K562 (cell line): Measurements from ENCODE around the gene TCOF1. TPM values are rescaled to one million over a fixed set of nuclear protein-coding genes. Genes with fewer than 3 reads are reported as not detected.

Experiments
- ATAC-seq: fragments of 200-7000 bp; cut with Tn5 transposase; 3 replicates; pipeline ENCODE4 v1.9.1; 2020; ENCODE audit warnings: moderate library complexity
- BruUV-seq: library from RNA; stranded (reverse); fragments of 400-500 nt; replicated peaks from 2 replicates; lab custom pipeline; 2021; lab: Mats Ljungman, UMichigan
- CTCF ChIA-PET: fragments of 300-600 bp; formaldehyde crosslinking; extraction: SDS; loops from one replicate; lab custom pipeline; 2021; ENCODE audit warnings: low intra/inter-chr PET ratio; lab: Yijun Ruan, JAX
- POLR2A ChIA-PET: fragments of 300-600, 350-650 bp; sonication (Branson Sonifier 250); formaldehyde crosslinking; extraction: SDS; loops from one replicate; lab custom pipeline; 2021; ENCODE audit warnings: antibody characterized with exemption, inconsistent platforms; lab: Yijun Ruan, JAX
- DNase-seq, 4 experiments: peaks; one replicate each; pipeline versions ENCODE4 v3.0.0 to v3.0.0-alpha.2; 2011 to 2018; ENCODE audit warnings: low spot score in 3 of 4, mixed read lengths in 3 of 4; ENCODE audit errors: extremely low read depth in 1 of 4
- FAIRE-seq: peaks from 2 replicates; lab custom pipeline; 2011; peaks lifted over from hg19 to GRCh38; lab: Jason Lieb, UNC
- H2AFZ ChIP-seq: 2 replicates; pipeline ENCODE4 v1.6.0; 2011; ENCODE audit warnings: low read depth, low read length, control low read depth, inconsistent platforms
- H3K27ac ChIP-seq: fragments of 200-600 bp; 3 replicates; pipeline ENCODE4 v1.8.0; 2011; ENCODE audit warnings: low read depth, mild to moderate bottlenecking, control low read depth, inconsistent platforms, low read length, moderate library complexity, mixed read lengths; ENCODE audit errors: extremely low read depth
- H3K27me3 ChIP-seq, 2 experiments: fragments of 300-600 bp in 1 of 2; 2 replicates in 1 of 2; 3 replicates in 1 of 2; pipeline versions ENCODE4 v1.6.0 to v1.8.0; 2011; ENCODE audit warnings: inconsistent platforms in 2 of 2, low read length in 2 of 2, mild to moderate bottlenecking in 1 of 2, mixed read lengths in 1 of 2, moderate library complexity in 1 of 2; ENCODE audit not compliant: control insufficient read depth in 2 of 2, insufficient read depth in 2 of 2
- H3K36me3 ChIP-seq: fragments of 300-600 bp; 3 replicates; pipeline ENCODE4 v1.8.0; 2011; ENCODE audit warnings: mild to moderate bottlenecking, low read length, inconsistent platforms; ENCODE audit not compliant: control insufficient read depth, insufficient read depth
- H3K4me1 ChIP-seq, 2 experiments: fragments of 200-600 bp in 1 of 2; replicated peaks in 1 of 2; 2 replicates in 1 of 2; 3 replicates in 1 of 2; pipeline versions ENCODE4 v1.5.1 to v1.8.0; 2011; ENCODE audit warnings: inconsistent platforms in 2 of 2, low read length in 2 of 2, mild to moderate bottlenecking in 1 of 2, mixed read lengths in 1 of 2, moderate library complexity in 1 of 2; ENCODE audit not compliant: control insufficient read depth in 2 of 2, insufficient read depth in 2 of 2
- H3K4me2 ChIP-seq: 2 replicates; pipeline ENCODE4 v1.6.1; 2011; ENCODE audit warnings: low read length, control low read depth, inconsistent platforms, mixed read lengths; ENCODE audit not compliant: insufficient read depth
- H3K4me3 ChIP-seq: fragments of 200-600 bp; sonication (generic), shearing (Covaris generic); 2 replicates; pipeline ENCODE4 v1.5.1; 2016; ENCODE audit warnings: control low read depth, inconsistent platforms
- H3K79me2 ChIP-seq: fragments of 200-600 bp; 3 replicates; pipeline ENCODE4 v1.8.0; 2011; ENCODE audit warnings: low read length, inconsistent platforms; ENCODE audit not compliant: control insufficient read depth, insufficient read depth
- H3K9ac ChIP-seq, 2 experiments: 2 replicates each; pipeline versions ENCODE4 v1.6.0 to v1.6.1; 2011; ENCODE audit warnings: low read depth in 2 of 2, low read length in 2 of 2, control low read depth in 1 of 2, inconsistent platforms in 1 of 2, mild to moderate bottlenecking in 1 of 2, mixed read lengths in 1 of 2; ENCODE audit not compliant: insufficient read depth in 1 of 2
- H3K9me1 ChIP-seq: one replicate; pipeline ENCODE4 v1.6.0; 2011; ENCODE audit warnings: inconsistent platforms, mild to moderate bottlenecking, low read length, moderate library complexity; ENCODE audit not compliant: control insufficient read depth, insufficient read depth
- H3K9me3 ChIP-seq: replicated peaks from 2 replicates; pipeline ENCODE4 v1.5.1; 2011; ENCODE audit warnings: low read depth, low read length, inconsistent platforms; ENCODE audit not compliant: control insufficient read depth, insufficient read depth
- H4K20me1 ChIP-seq: replicated peaks from 2 replicates; pipeline ENCODE4 v1.6.1; 2011; ENCODE audit warnings: low read length, inconsistent platforms, mixed read lengths; ENCODE audit not compliant: control insufficient read depth, insufficient read depth
- CREM ChIP-seq: IDR thresholded peaks from 2 replicates; pipeline ENCODE4 v1.6.1; 2014; ENCODE audit warnings: antibody characterized with exemption, low read depth
- FOXK1 ChIP-seq: sonication (generic); formaldehyde crosslinking; IDR thresholded peaks from 2 replicates; pipeline ENCODE4 v1.8.0; 2022; ENCODE audit warnings: missing genetic modification reagents, mild to moderate bottlenecking, borderline replicate concordance
- RFX5 ChIP-seq: IDR thresholded peaks from 2 replicates; pipeline ENCODE4 v1.6.1; 2011; ENCODE audit warnings: low read depth, mild to moderate bottlenecking, improper control_type of control experiment, low read length
- WGBS: fragments of 100-300 bp; shearing (Covaris generic); methylation state at CpG from one replicate; pipeline ENCODE4 v1.1.6; 2016; ENCODE audit warnings: low coverage, mixed read lengths; ENCODE audit not compliant: insufficient coverage; ENCODE audit errors: missing lambda C conversion rate; 5-methylcytosine and 5-hydroxymethylcytosine counted together
- in situ Hi-C: fragments of 300-500 bp; cut with MboI; formaldehyde crosslinking; loops from 4 replicates; pipeline ENCODE4 v1.15.0; 2018; ENCODE audit warnings: inconsistent platforms, mixed read lengths
- intact Hi-C: fragments of 100-400 bp; cut with micrococcal nuclease; formaldehyde crosslinking; loops from 2 replicates; pipeline ENCODE4 v1.14.2; 2022
- polyA plus RNA-seq, 8 experiments: library from polyadenylated mRNA; depleted of rRNA in 4 of 8; stranded (reverse) in 5 of 8; unstranded in 3 of 8; fragments of >200 nt; fragmentation: Nextera tagmentation in 2 of 8; fragmentation: Illumina TruSeq in 1 of 8; extraction: Ambion mirVana in 2 of 8; extraction: Trizol in 1 of 8; gene quantifications; 2 replicates each; pipeline versions ENCODE4 v1.2.1 to v1.2.3, GENCODE V29; 2011 to 2014; ENCODE audit warnings: inconsistent platforms in 1 of 8, missing spikeins in 1 of 8
- total RNA-seq, 7 experiments: library from RNA; depleted of rRNA in 6 of 7; stranded (reverse); fragments of >200 nt in 6 of 7; fragmentation: Illumina TruSeq in 2 of 7; extraction: Trizol in 2 of 7; gene quantifications; 2 replicates each; pipeline versions ENCODE4 v1.2.1 to v1.2.3, GENCODE V29; 2011 to 2021; ENCODE audit warnings: low replicate concordance in 1 of 7

Gene TCOF1
- total and polyA plus RNA-seq, 9 of the 15 experiments (the other 6 are each of a cell fraction or from before 2014, with no cell fraction given) = 9.8 to 134 (median 61.7) TPM

DNA sequence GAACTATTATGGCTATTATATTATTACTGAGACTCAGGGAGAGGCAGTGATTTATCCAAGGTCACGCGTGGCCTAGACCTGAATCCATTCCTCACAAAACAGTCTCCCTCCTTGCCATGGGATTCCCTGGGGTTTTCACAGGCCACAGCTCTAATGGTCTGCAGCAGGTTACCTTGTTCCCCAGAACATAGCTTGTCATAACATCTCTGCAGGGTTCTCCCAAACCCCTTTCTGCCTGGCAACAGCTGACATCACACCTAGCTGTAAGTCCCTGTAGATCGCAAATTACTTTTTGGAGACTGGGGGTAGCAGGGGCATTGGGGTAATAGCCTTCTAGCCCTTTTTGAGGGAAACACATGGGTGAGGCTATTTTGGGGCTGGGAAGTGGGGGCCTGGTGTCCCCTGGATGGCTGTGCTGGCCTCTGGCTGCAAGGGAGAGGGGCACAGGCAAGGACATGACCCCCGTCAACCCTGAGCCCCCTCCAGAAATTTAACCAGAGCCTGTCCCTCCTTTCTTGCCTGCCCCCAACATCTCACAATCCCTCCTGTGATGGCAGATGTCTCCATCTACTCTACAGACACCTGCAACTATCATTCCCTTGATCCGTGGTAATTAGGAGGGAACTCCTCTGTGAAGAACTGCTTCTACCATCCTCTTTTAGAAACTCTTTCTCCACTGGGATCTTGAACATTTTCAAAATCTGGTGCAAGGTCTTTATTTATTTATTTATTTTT, 53.9 kb downstream of the TCOF1 start:
- Histone ChIP-seq H3K27me3 (peaks cover 2 to 8% of the 10 kb centered on the region in 2 experiments; a peak in 1 of 5 replicates), H4K20me1 (0 out of 2 replicates have a peak, but pooled peaks cover 5% of the 10 kb centered on the region), H3K27ac (no peak overlapping the region), H3K9me1 (no peaks in the 10 kb centered on the region), H3K36me3 (no peaks in the 10 kb centered on the region), H3K9me3 (no peaks in the 10 kb centered on the region), H3K4me3 (no peak overlapping the region), H2AFZ (no peak overlapping the region), H3K4me1 (peaks cover 4 to 12% of the 10 kb centered on the region in 2 experiments; a peak in 3 of 5 replicates), H3K4me2 (no peak overlapping the region), H3K79me2 (no peaks in the 10 kb centered on the region), H3K9ac (no peak overlapping the region)
- intact Hi-C loops = no loop called here
- FAIRE-seq (no peak), DNase-seq (no peak), ATAC-seq (no peak)
- BruUV-seq = no TSS peak
- TF ChIP-seq CREM (peak; percentile 63), FOXK1 (CRISPR knock-in tag) (no peak), RFX5 (peak; percentile 96)
- POLR2A ChIA-PET = interaction anchor here (0.5 to 1.6 kb wide), 6 partner anchors 11 to 526 kb away, joined by 3 read pairs; no protein-coding TSS in a partner anchor
- in situ Hi-C loops = no loop called here
- 59% methylated on average over 5 of the region's 5 CpGs for WGBS
- CTCF ChIA-PET = no interaction called here
